Keratinocyte (primary cell): ENCODE data around the gene E2F8.

ENCODE experiments used
- CTCF ChIP-seq, 3 experiments: IDR thresholded peaks in 1 of 3; conservative IDR thresholded peaks in 1 of 3; optimal IDR thresholded peaks in 1 of 3; 2 replicates in 2 of 3; 3 replicates in 1 of 3; pipeline versions ENCODE3 to v1.5.1; 2011; ENCODE audit warnings: low read length in 3 of 3, mild to moderate bottlenecking in 3 of 3, moderate library complexity in 2 of 3, control low read depth in 1 of 3, inconsistent platforms in 1 of 3; ENCODE audit not compliant: insufficient read depth in 2 of 3; ENCODE audit errors: extremely low read depth in 1 of 3
- EZH2 ChIP-seq: IDR thresholded peaks from one replicate; pipeline ENCODE4 v1.6.1; 2012; ENCODE audit warnings: inconsistent platforms, mild to moderate bottlenecking, low read length, moderate library complexity

- TF ChIP-seq CTCF (optimal IDR thresholded peaks at IDR 0.05 in 1 of 3, IDR thresholded peaks at IDR 0.05 in 1 of 3, conservative IDR thresholded peaks at IDR 0.05 in 1 of 3; ENCODE audit: extremely low read depth in 1 of 3, insufficient read depth in 2 of 3, low read length in 3 of 3) = no peak
- no peak for TF ChIP-seq EZH2
Observed at GRCh38 chr11:19290356-19290755, 49.6 kb upstream of the E2F8 start.
